HG03439 (cell line): ENCODE results near the gene CSK.
A peak's percentile ranks its signal among the peaks of the same experiment; 100 is the strongest.
"Not testable (repeated sequence)": the region's sequence is repeated elsewhere in the genome, so short reads cannot be mapped to it uniquely, and the experiment has no call there.

Source experiments
- ATAC-seq: cut with Tn5 transposase; IDR thresholded peaks from one replicate; pipeline ENCODE4 v1.9.1; 2021; ENCODE audit warnings: mild to moderate bottlenecking, moderate library complexity; ENCODE audit not compliant: unreplicated experiment

Gene CSK

GRCh38 chr15:74770211-74770903 is 11.5 kb upstream of the CSK start:
- ATAC-seq = no peak

GRCh38 chr15:74773329-74773728 is 8.6 kb upstream of the CSK start:
- no peak for ATAC-seq

GRCh38 chr15:74773731-74774252 is 8.1 kb upstream of the CSK start:
- ATAC-seq = no peak

GRCh38 chr15:74775132-74775562 is 6.7 kb upstream of the CSK start:
- no peak for ATAC-seq

- ATAC-seq = no peak
Measured at GRCh38 chr15:74775894-74776293, 6.0 kb upstream of the CSK start.

- no peak for ATAC-seq
Measured at GRCh38 chr15:74776821-74777768, 4.8 kb upstream of the CSK start.

- no peak for ATAC-seq
Measured at GRCh38 chr15:74777769-74778598, 3.9 kb upstream of the CSK start.

GRCh38 chr15:74778599-74778970 is 3.3 kb upstream of the CSK start:
- no peak for ATAC-seq

- ATAC-seq = no peak
Measured at GRCh38 chr15:74779162-74779648, 2.7 kb upstream of the CSK start.

GRCh38 chr15:74780523-74781430 is 1.1 kb upstream of the CSK start:
- no peak for ATAC-seq

GRCh38 chr15:74782259-74783071 is 585 bp downstream of the CSK start:
- peak; percentile 9 for ATAC-seq

- ATAC-seq = no peak
Measured at GRCh38 chr15:74783072-74783807, 1.4 kb downstream of the CSK start.

- ATAC-seq = no peak
Measured at GRCh38 chr15:74783808-74784175, 1.9 kb downstream of the CSK start.

GRCh38 chr15:74784426-74785193 is 2.7 kb downstream of the CSK start:
- ATAC-seq = no peak

- no peak for ATAC-seq
Measured at GRCh38 chr15:74785194-74786032, 3.5 kb downstream of the CSK start.

- ATAC-seq = not testable (repeated sequence)
Measured at GRCh38 chr15:74786081-74786480, 4.2 kb downstream of the CSK start.
